ENCODE measurements around the gene DPH7.

Gene DPH7

GRCh38 chr9:137530331-137530730 lies 48.4 kb downstream of the DPH7 start:
- H3K23ac ChIP-seq (ENCODE audit: low read length) = no peak overlapping the region
- no peak overlapping the region for H3K4me2 ChIP-seq (ENCODE audit: low read length)
- no peak overlapping the region for H2AK5ac ChIP-seq (ENCODE audit: low read length)
- H4K5ac ChIP-seq (ENCODE audit: low read length) = no peak overlapping the region
- H3K27ac ChIP-seq (ENCODE audit: low read depth, low read length) = no peak overlapping the region
- H3K18ac ChIP-seq (ENCODE audit: low read length) = no peak overlapping the region
- no peak overlapping the region for H2BK120ac ChIP-seq (ENCODE audit: low read depth, low read length)
- H3K79me2 ChIP-seq (ENCODE audit: control insufficient read depth, insufficient read depth, low read length) = no peaks in the 10 kb centered on the region
- no peaks in the 10 kb centered on the region for H3K36me3 ChIP-seq (ENCODE audit: control insufficient read depth, insufficient read depth, low read length)
- H3K4me1 ChIP-seq (ENCODE audit: control insufficient read depth, low read depth, low read length) = no peaks in the 10 kb centered on the region
- no peak overlapping the region for H3K9ac ChIP-seq (ENCODE audit: low read length)
- DNase-seq = no peak
- no peaks in the 10 kb centered on the region for H3K27me3 ChIP-seq (ENCODE audit: insufficient read depth, low read length, poor library complexity)
- H2BK5ac ChIP-seq (ENCODE audit: low read length) = no peak overlapping the region
- H3K4ac ChIP-seq (ENCODE audit: low read depth, low read length) = no peak overlapping the region
- H3K79me1 ChIP-seq (ENCODE audit: low read length) = no peaks in the 10 kb centered on the region
- WGBS (ENCODE audit: extremely low coverage, insufficient coverage, low lambda C conversion rate) = no CpG with 5 or more reads among the region's 5 CpGs
- H3K4me3 ChIP-seq (ENCODE audit: low read length) = no peak overlapping the region
- H2BK15ac ChIP-seq (replicated peaks; ENCODE audit: low read depth) = no peak overlapping the region
- H3K56ac ChIP-seq (ENCODE audit: low read length) = no peak overlapping the region
- no peak overlapping the region for H4K8ac ChIP-seq (ENCODE audit: low read depth, low read length)

GRCh38 chr9:137524981-137525317 lies 53.8 kb downstream of the DPH7 start:
- WGBS (ENCODE audit: extremely low coverage, insufficient coverage, low lambda C conversion rate) = no CpG with 5 or more reads among the region's 5 CpGs
- no peaks in the 10 kb centered on the region for H3K79me1 ChIP-seq (ENCODE audit: low read length)
- no peaks in the 10 kb centered on the region for H3K27me3 ChIP-seq (ENCODE audit: insufficient read depth, low read length, poor library complexity)
- H4K5ac ChIP-seq (ENCODE audit: low read length) = no peak overlapping the region
- no peak overlapping the region for H3K23ac ChIP-seq (ENCODE audit: low read length)
- H3K4me1 ChIP-seq (ENCODE audit: control insufficient read depth, low read depth, low read length) = no peaks in the 10 kb centered on the region
- no peak overlapping the region for H3K18ac ChIP-seq (ENCODE audit: low read length)
- H2BK5ac ChIP-seq (ENCODE audit: low read length) = no peak overlapping the region
- H2BK120ac ChIP-seq (ENCODE audit: low read depth, low read length) = no peak overlapping the region
- no peak overlapping the region for H3K56ac ChIP-seq (ENCODE audit: low read length)
- no peak for DNase-seq
- H3K27ac ChIP-seq (ENCODE audit: low read depth, low read length) = no peak overlapping the region
- no peak overlapping the region for H3K4ac ChIP-seq (ENCODE audit: low read depth, low read length)
- H3K79me2 ChIP-seq (ENCODE audit: control insufficient read depth, insufficient read depth, low read length) = no peaks in the 10 kb centered on the region
- H3K4me2 ChIP-seq (ENCODE audit: low read length) = no peak overlapping the region
- no peak overlapping the region for H3K4me3 ChIP-seq (ENCODE audit: low read length)
- no peak overlapping the region for H2AK5ac ChIP-seq (ENCODE audit: low read length)
- no peak overlapping the region for H4K8ac ChIP-seq (ENCODE audit: low read depth, low read length)
- no peaks in the 10 kb centered on the region for H3K36me3 ChIP-seq (ENCODE audit: control insufficient read depth, insufficient read depth, low read length)
- no peak overlapping the region for H3K9ac ChIP-seq (ENCODE audit: low read length)
- H2BK15ac ChIP-seq (replicated peaks; ENCODE audit: low read depth) = no peak overlapping the region

- Histone ChIP-seq H3K79me1 (ENCODE audit: low read length) (no peaks in the 10 kb centered on the region), H3K27me3 (ENCODE audit: insufficient read depth, low read length, poor library complexity) (no peaks in the 10 kb centered on the region), H3K9ac (ENCODE audit: low read length) (no peak overlapping the region), H3K23ac (ENCODE audit: low read length) (no peak overlapping the region), H2AK5ac (ENCODE audit: low read length) (no peak overlapping the region), H3K18ac (ENCODE audit: low read length) (no peak overlapping the region), H3K4me2 (ENCODE audit: low read length) (no peak overlapping the region), H3K27ac (ENCODE audit: low read depth, low read length) (no peak overlapping the region), H2BK120ac (ENCODE audit: low read depth, low read length) (no peak overlapping the region), H3K4me3 (ENCODE audit: low read length) (no peak overlapping the region), H2BK5ac (ENCODE audit: low read length) (no peak overlapping the region), H3K4ac (ENCODE audit: low read depth, low read length) (no peak overlapping the region), H4K8ac (ENCODE audit: low read depth, low read length) (no peak overlapping the region), H3K79me2 (ENCODE audit: control insufficient read depth, insufficient read depth, low read length) (no peaks in the 10 kb centered on the region), H3K36me3 (ENCODE audit: control insufficient read depth, insufficient read depth, low read length) (no peaks in the 10 kb centered on the region), H3K56ac (ENCODE audit: low read length) (no peak overlapping the region), H3K4me1 (ENCODE audit: control insufficient read depth, low read depth, low read length) (no peaks in the 10 kb centered on the region), H2BK15ac (replicated peaks; ENCODE audit: low read depth) (no peak overlapping the region), H4K5ac (ENCODE audit: low read length) (no peak overlapping the region)
- DNase-seq = no peak
- no CpG with 5 or more reads among the region's 33 CpGs for WGBS (ENCODE audit: extremely low coverage, insufficient coverage, low lambda C conversion rate)
Observed at GRCh38 chr9:137524161-137524980, 54.4 kb downstream of the DPH7 start.

GRCh38 chr9:137522746-137523455 lies 55.8 kb downstream of the DPH7 start:
- no peak overlapping the region for H3K27ac ChIP-seq (ENCODE audit: low read depth, low read length)
- H3K36me3 ChIP-seq (ENCODE audit: control insufficient read depth, insufficient read depth, low read length) = no peaks in the 10 kb centered on the region
- DNase-seq = no peak
- no peak overlapping the region for H4K8ac ChIP-seq (ENCODE audit: low read depth, low read length)
- no peak overlapping the region for H2BK120ac ChIP-seq (ENCODE audit: low read depth, low read length)
- no peak overlapping the region for H3K4ac ChIP-seq (ENCODE audit: low read depth, low read length)
- no peak overlapping the region for H2AK5ac ChIP-seq (ENCODE audit: low read length)
- H3K79me1 ChIP-seq (ENCODE audit: low read length) = no peaks in the 10 kb centered on the region
- H3K23ac ChIP-seq (ENCODE audit: low read length) = no peak overlapping the region
- no peaks in the 10 kb centered on the region for H3K27me3 ChIP-seq (ENCODE audit: insufficient read depth, low read length, poor library complexity)
- H3K56ac ChIP-seq (ENCODE audit: low read length) = no peak overlapping the region
- no peaks in the 10 kb centered on the region for H3K4me1 ChIP-seq (ENCODE audit: control insufficient read depth, low read depth, low read length)
- H4K5ac ChIP-seq (ENCODE audit: low read length) = no peak overlapping the region
- H3K18ac ChIP-seq (ENCODE audit: low read length) = no peak overlapping the region
- H3K9ac ChIP-seq (ENCODE audit: low read length) = no peak overlapping the region
- WGBS (ENCODE audit: extremely low coverage, insufficient coverage, low lambda C conversion rate) = no CpG with 5 or more reads among the region's 36 CpGs
- no peak overlapping the region for H2BK15ac ChIP-seq (replicated peaks; ENCODE audit: low read depth)
- no peaks in the 10 kb centered on the region for H3K79me2 ChIP-seq (ENCODE audit: control insufficient read depth, insufficient read depth, low read length)
- no peak overlapping the region for H3K4me3 ChIP-seq (ENCODE audit: low read length)
- H2BK5ac ChIP-seq (ENCODE audit: low read length) = no peak overlapping the region
- no peak overlapping the region for H3K4me2 ChIP-seq (ENCODE audit: low read length)

GRCh38 chr9:137521405-137521985 lies 57.2 kb downstream of the DPH7 start:
- Histone ChIP-seq H3K18ac (ENCODE audit: low read length) (no peak overlapping the region), H2AK5ac (ENCODE audit: low read length) (no peak overlapping the region), H3K4me2 (ENCODE audit: low read length) (no peak overlapping the region), H3K36me3 (ENCODE audit: control insufficient read depth, insufficient read depth, low read length) (no peaks in the 10 kb centered on the region), H3K9ac (ENCODE audit: low read length) (no peak overlapping the region), H2BK15ac (replicated peaks; ENCODE audit: low read depth) (no peak overlapping the region), H3K4ac (ENCODE audit: low read depth, low read length) (no peak overlapping the region), H3K56ac (ENCODE audit: low read length) (no peak overlapping the region), H3K4me3 (ENCODE audit: low read length) (no peak overlapping the region), H2BK5ac (ENCODE audit: low read length) (no peak overlapping the region), H3K23ac (ENCODE audit: low read length) (no peak overlapping the region), H3K27me3 (ENCODE audit: insufficient read depth, low read length, poor library complexity) (no peaks in the 10 kb centered on the region), H3K27ac (ENCODE audit: low read depth, low read length) (no peak overlapping the region), H3K79me2 (ENCODE audit: control insufficient read depth, insufficient read depth, low read length) (no peaks in the 10 kb centered on the region), H3K79me1 (ENCODE audit: low read length) (no peaks in the 10 kb centered on the region), H2BK120ac (ENCODE audit: low read depth, low read length) (no peak overlapping the region), H4K5ac (ENCODE audit: low read length) (no peak overlapping the region), H3K4me1 (ENCODE audit: control insufficient read depth, low read depth, low read length) (no peaks in the 10 kb centered on the region), H4K8ac (ENCODE audit: low read depth, low read length) (no peak overlapping the region)
- WGBS (ENCODE audit: extremely low coverage, insufficient coverage, low lambda C conversion rate) = no CpG with 5 or more reads among the region's 18 CpGs
- DNase-seq = no peak

Measured in mesendoderm (in vitro differentiated cells).